ENCODE results near the gene SLC35F4. TPM values are rescaled to one million over a fixed set of nuclear protein-coding genes. Genes with fewer than 3 reads are reported as not detected.

Gene SLC35F4
- total RNA-seq, 1 donor from 2014 or later = not detected

GRCh38 chr14:57573173-57573572 is 292.7 kb downstream of the SLC35F4 start:
- intact Hi-C loops (cut with DNase I) = no loop called here
- no peak overlapping the region for H3K27ac ChIP-seq
- H3K4me3 ChIP-seq = no peak overlapping the region
- H3K4me1 ChIP-seq = no peaks in the 10 kb centered on the region
- DNase-seq (ENCODE audit: low spot score in 2 of 2) = no peak
- no peaks in the 10 kb centered on the region for H3K36me3 ChIP-seq
- H3K9me3 ChIP-seq = no peaks in the 10 kb centered on the region
- no peak for TF ChIP-seq CTCF (IDR thresholded peaks at IDR 0.05)
- no peaks in the 10 kb centered on the region for H3K27me3 ChIP-seq

GRCh38 chr14:57568554-57568953 is 297.3 kb downstream of the SLC35F4 start:
- H3K36me3 ChIP-seq = no peaks in the 10 kb centered on the region
- no peak for TF ChIP-seq CTCF (IDR thresholded peaks at IDR 0.05)
- H3K9me3 ChIP-seq = no peaks in the 10 kb centered on the region
- intact Hi-C loops (cut with DNase I) = no loop called here
- H3K4me1 ChIP-seq = no peaks in the 10 kb centered on the region
- H3K4me3 ChIP-seq = no peak overlapping the region
- no peaks in the 10 kb centered on the region for H3K27me3 ChIP-seq
- no peak for DNase-seq (ENCODE audit: low spot score in 2 of 2)
- no peak overlapping the region for H3K27ac ChIP-seq

DNA sequence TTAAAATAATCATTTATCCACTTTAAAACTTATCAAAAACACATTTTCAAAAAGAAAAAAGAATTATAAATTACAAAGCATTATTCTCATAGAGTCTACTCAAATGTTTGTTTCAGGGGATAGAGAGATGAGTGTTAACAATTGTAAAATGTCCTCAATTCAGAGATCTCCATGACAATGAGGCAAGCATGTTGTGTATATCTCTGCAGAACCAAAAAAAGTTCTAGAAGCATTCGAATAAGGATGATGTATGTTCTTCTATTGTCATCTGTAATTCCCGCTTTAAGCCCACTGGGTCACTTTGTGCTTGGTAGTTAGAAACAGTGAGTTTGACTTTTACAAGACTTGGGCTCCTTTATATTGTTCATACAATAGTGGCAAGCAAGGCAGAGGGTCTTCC is 298.7 kb downstream of the SLC35F4 start:
- Histone ChIP-seq H3K4me3 (no peak overlapping the region), H3K27me3 (no peaks in the 10 kb centered on the region), H3K27ac (no peak overlapping the region), H3K36me3 (no peaks in the 10 kb centered on the region), H3K9me3 (no peaks in the 10 kb centered on the region), H3K4me1 (no peaks in the 10 kb centered on the region)
- no peak for DNase-seq (ENCODE audit: low spot score in 2 of 2)
- no peak for TF ChIP-seq CTCF (IDR thresholded peaks at IDR 0.05)
- intact Hi-C loops (cut with DNase I) = no loop called here

DNA sequence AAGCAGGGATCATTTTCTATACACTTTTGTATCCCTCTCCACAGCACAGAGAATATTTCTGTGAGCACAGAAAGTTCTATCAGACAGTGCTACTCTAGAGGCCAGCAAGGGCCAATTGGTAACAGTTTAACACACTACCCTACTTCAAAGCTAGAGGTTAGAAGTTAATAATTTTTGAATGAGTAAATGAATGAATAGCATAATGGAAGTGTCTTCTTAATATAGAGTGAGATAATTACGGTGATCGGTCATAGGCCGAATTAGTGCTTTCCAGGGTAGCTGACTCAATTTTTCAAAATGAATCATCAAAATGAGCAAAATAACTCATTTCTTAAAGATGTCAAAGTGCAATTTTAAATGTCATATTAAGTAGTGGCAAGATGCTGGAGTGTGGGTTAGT is 305.2 kb downstream of the SLC35F4 start:
- no peaks in the 10 kb centered on the region for H3K36me3 ChIP-seq
- H3K4me1 ChIP-seq = no peaks in the 10 kb centered on the region
- no peak for TF ChIP-seq CTCF (IDR thresholded peaks at IDR 0.05)
- no peak overlapping the region for H3K27ac ChIP-seq
- H3K9me3 ChIP-seq = no peaks in the 10 kb centered on the region
- no peak overlapping the region for H3K4me3 ChIP-seq
- H3K27me3 ChIP-seq = no peaks in the 10 kb centered on the region
- intact Hi-C loops (cut with DNase I) = no loop called here
- DNase-seq (ENCODE audit: low spot score in 2 of 2) = no peak

GRCh38 chr14:57559576-57559975 is 306.3 kb downstream of the SLC35F4 start:
- no peaks in the 10 kb centered on the region for H3K4me1 ChIP-seq
- TF ChIP-seq CTCF (IDR thresholded peaks at IDR 0.05) = no peak
- no peak overlapping the region for H3K4me3 ChIP-seq
- intact Hi-C loops (cut with DNase I) = no loop called here
- H3K27me3 ChIP-seq = no peaks in the 10 kb centered on the region
- H3K27ac ChIP-seq = no peak overlapping the region
- peaks cover 0 to 2% of the 10 kb centered on the region in 2 donors for H3K9me3 ChIP-seq
- no peak for DNase-seq (ENCODE audit: low spot score in 2 of 2)
- no peaks in the 10 kb centered on the region for H3K36me3 ChIP-seq

GRCh38 chr14:57549765-57550420 is 316.0 kb downstream of the SLC35F4 start:
- Histone ChIP-seq H3K36me3 (no peaks in the 10 kb centered on the region), H3K27me3 (no peaks in the 10 kb centered on the region), H3K27ac (no peak overlapping the region), H3K4me1 (no peaks in the 10 kb centered on the region), H3K4me3 (no peak overlapping the region), H3K9me3 (peaks cover 0 to 13% of the 10 kb centered on the region in 2 donors)
- no peak for DNase-seq (ENCODE audit: low spot score in 2 of 2)
- intact Hi-C loops (cut with DNase I) = no loop called here
- TF ChIP-seq CTCF (IDR thresholded peaks at IDR 0.05) = no peak

All from ascending aorta (tissue), 2 donors.